ENCODE measurements around the gene UBAC1.

DNA sequence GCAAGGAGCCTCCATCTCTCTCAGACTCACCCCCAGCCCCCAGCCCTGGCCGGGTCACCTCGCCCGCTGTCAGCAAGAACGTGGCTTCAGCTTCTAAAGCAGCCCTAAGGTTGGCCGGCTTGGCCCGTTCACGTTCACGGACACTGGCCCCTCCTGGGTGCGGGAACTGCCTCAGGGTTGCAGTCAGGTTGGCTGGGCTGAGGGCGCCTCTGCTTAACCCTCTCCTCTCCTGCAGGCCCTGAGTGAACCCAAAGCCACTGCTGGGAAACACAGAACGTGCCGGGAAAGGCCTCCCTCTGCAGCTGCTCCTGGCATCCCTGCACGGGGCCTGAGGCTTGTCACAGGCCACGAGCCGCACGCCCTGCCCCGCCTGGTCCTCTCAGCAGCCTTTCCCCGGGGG is 40.1 kb upstream of the UBAC1 start:
- no peak for TF ChIP-seq POLR2A (IDR thresholded peaks at IDR 0.05; ENCODE audit: low read depth, low read length)
- TF ChIP-seq POLR2AphosphoS5 (IDR thresholded peaks at IDR 0.05; ENCODE audit: low read depth, low read length) = no peak
- no peak for TF ChIP-seq TAF1 (IDR thresholded peaks at IDR 0.05; ENCODE audit: borderline replicate concordance, low read depth, low read length)

All from GM12892 (cell line).